ENCODE measurements around the gene LAPTM5.

LAPTM5 gene

DNA sequence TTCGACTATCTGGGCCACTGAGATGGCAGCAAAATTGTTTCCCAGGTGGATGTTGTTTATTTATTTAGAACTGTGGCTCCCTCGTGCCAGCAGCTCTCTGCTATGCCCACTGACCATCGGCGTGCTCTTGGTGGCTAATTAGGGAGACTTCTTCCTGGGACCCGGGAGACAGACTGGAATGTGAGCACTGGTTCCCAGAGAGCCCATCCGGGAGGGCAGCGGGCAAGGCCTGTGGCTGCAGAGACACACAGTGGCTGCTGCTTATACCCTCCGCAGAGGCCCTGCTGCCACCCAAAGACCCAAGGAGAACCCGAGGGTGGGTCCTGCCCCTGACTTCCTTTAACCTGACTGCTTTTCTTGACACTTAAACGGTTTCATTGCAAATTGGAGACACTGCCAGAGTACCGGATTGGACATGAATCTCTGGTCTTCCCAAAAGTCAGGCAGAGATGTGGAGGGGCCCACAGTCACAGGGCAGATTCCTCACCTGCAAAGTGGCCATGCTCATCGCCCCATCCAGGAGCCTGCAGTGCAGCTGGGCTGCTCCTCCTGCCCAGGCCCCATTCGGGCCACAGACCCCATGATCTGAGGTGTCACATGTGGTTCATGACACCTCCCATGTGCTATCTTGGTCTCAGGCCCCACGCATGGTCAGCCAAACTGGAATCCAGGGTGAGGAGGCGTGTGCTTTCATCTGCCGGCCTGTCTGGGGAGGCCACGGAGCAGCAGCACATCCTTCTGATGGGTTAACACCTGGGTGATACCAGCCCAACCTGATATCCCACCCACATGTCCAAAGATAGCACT is 28.5 kb downstream of the LAPTM5 start:
- no peak for DNase-seq (ENCODE audit: low spot score)

DNA sequence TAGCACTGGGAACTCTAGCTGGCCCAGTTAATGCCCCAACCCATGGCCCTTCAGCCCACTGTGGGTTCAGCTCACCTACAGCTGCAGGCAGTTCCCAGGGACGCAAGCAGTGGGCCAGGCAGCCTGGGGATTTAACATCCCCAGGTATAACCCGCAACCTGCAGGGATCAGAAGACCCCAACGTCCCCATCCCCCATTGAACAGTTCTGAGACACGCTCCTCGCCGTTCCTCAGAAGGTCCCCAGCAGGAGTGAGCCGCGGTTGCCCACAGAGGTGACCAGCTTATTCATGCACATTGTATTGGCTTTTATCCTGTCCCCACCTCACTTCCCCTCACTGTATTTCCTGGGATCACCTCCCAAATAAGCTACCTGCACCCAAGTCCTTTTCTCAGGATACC is 29.2 kb downstream of the LAPTM5 start:
- no peak for DNase-seq (ENCODE audit: low spot score)

DNA sequence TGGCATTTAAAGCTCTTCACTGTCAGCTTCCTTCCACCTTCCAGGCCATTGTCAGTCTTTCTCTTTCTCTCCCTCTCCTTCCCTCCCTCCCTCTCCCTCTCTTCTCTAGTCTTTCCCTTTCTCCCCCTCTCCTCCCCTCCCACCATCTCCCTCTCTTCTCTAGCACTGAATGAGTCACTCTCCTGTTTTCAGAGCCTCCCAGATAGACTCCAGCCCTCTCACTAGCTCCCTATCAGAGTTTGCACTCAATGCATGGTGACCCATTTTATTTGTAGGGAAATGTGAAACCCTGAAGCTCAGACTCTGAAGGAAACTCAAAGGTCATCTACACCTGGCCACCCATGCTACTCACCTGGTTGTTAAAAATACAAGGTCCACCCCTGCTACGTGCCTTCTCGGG is 29.8 kb downstream of the LAPTM5 start:
- DNase-seq (ENCODE audit: low spot score): peak; percentile 41

DNA sequence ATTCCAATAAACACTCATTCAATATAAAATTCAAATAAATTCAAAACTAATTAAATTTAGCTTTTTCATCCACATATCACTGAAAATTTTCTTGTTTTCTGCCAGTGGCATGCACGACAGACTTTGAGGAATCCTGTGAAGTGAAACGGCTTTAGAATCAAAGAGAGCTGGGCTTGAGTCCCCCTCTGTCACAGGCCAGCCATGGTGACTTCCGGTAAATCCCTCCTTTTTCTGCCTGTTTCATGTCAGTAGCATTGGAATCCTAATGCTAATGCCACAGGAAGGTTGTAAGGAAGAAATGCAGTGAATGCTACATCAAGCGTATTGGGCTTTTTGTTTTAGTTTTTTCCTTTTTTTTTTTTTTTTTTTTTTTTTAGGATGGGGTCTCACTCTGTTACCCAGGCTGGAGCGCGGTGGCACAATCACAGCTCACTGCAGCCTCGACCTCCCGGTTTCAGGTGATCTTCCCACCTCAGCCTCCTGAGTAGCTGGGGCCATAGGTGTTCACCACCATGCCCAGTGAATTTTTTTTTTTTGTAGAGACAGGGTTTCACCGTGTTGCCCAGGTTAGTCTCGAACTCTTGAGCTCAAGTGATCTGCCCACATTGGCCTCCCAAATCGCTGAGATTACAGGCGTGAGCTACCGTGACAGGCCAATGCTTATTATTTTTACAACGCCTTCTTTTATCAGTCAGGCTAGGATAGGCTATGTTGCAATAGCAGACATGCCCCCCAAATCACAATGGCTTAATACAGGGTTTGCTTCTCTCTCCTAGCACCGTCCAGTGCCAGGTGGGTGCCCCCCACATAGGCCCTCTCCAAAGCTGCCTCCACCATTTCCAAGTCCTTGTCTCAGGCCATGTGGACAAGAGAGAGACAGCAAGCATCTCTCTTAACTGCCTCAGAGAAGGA is 30.5 kb downstream of the LAPTM5 start:
- no peak for DNase-seq (ENCODE audit: low spot score)

DNA sequence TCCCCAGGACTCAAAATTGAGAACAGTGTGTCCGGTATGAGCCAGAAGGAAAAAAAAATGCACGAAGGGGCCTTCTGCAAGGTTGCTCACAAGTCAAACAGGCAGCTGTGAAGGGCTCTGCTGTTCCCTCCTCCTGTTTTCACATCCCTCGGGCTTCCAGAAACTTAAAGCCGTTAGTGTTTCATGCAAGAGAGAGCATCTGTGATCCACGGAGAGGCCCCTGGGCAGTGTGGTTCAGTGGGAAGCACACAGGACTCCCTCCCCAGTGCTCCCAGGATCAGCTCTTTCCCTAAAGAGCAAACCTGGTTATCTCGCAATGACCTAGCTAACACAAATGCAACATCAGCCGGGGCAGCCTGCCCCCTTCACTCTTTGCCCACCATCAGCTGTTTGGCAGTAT is 31.3 kb downstream of the LAPTM5 start:
- no peak for DNase-seq (ENCODE audit: low spot score)

DNA sequence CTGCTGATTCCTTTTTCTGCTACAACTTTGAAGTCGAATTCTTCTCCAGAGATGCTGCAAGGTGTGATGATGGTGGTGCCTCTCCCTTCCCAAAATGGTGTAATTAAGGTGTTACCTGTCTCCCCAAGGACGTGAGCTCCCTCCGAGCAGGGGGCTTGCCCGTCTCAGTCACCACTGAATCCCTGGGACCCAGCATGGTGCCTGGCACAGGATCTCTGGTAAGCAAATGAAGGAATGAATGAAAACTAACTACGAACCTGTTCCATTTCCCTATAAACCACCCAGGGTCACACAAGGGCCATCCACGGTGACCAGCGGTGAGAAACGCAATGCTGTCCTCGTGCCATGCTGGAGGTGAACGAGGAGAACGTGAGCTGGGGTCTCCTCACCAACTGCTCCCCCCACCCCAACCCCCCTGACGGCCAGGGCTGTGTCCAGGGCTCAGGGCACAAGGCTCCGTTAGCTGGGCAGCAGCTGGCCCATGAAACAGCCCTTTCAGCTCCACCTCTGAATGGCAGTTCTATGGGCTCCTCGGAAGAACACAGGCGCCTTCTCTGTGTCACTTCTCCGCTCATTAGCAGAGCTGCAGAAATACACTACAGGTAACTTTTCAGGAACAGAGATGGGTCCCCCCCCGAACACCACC is 32.0 kb downstream of the LAPTM5 start:
- DNase-seq (ENCODE audit: low spot score): no peak

DNA sequence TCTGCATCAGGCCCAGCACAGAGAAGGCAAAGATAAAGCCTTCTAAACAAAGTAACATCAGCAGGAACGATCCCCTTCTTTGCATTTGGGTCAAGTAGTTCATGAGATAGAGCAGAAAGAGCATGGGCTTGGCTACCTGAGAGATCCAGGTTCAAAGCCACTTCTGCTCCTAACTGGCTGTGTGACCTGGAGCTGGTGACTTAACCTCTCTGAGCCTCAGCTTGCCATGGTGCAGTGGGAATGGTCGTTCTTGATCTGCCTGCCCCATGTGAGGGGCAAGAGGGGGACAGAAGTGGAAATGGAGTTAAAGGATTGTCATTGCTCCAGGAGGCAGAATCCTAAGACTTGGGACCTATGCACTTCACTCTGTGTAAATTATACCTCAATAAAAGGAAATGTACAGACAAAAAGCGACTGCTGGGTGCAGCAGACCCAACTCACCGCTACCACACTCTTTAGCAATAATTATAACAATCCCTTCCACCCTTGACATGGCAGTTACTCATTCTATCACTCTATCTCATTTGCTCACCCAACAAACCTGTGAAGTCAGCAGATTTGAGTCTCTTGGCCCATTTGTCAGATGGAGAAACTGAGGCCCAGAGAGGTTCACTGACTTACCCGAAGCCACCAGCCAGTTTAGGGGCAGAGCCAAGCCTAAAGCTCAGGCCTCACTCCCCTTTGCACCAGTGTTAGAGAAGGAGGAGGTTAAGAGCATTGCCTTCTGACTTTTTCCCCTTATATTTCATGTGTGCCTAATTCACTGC is 32.7 kb downstream of the LAPTM5 start:
- no peak for DNase-seq (ENCODE audit: low spot score)

DNA sequence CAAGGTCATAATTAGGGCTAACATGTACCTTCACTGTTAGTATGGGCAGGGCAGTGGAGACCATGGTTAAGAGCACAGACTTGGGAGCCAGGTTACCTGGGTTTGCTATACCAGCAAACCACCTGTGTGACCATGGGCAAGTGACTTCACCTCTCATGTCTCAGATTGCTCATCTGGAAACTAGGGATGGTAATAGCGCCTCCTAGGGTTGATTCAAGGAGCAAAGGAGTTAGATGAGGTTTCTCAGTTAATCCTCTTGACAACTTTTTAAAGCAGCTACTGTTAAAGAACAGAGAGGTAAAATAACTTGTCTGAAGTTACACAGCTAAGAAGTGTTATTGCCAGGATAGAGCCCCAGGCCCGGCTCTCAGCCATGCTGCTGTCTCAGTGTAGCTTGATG is 33.4 kb downstream of the LAPTM5 start:
- DNase-seq (ENCODE audit: low spot score): peak; percentile 67

DNA sequence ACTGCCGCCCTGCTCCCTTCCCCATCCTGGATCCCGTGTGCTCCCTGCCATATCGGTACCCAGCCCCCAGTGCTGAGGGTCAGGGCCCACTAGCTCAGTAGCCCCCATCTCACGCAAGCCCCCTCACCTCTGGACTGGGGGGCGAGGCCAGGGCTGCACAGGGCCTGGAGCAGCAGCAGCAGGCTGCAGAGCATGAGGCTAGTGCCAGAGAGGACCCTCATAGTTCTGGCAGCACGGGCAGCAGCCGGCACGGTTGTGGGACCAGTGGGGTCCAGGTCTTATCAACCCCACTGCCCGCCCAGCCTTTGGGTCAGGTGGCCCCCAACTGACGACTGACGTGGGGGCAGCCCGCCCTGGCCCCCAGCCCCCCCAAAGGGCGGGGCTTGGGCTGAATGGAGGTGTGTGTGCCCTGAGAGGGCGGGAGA is 34.2 kb downstream of the LAPTM5 start, which contains the start of gene MATN1:
TSS of gene MATN1 (minus strand) at position 255 of the 425 bp plus-strand sequence. CDS start at position 221, 34 bp downstream.
- no peak for DNase-seq (ENCODE audit: low spot score)

DNA sequence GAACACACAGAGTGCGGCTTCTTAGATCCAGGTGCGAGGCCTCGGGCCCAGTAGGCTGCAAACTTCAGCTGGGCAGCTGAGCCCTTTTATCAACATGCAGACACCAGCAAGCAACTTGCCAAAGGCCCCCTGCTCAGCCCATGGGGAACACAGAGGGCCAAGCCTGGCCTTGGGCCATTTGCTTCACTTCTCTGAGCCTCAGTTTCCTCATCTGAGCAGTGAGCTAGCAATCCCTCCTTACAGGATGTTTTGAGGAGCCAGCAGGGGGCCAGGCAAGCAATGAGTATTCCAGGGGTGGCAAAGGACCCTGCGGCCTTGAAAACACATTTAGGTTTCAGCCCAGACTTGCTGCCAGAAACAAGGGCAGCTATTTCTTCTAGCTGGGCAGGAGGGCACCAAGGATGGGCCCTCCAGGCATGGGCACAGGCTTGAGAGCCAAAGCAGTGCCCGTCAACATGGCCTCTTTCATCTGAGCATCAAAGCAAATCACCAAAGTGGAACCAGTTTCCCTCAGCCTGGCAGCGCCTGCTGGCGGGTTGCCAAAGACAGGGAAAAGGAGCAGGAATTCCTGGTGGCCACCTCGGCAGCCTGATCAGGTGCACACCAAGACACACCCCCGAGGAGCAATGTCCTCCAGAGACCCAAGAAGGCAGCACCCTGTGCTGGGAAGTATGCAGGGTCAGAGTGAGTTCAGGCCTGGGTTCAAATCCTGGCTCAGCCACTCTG is 35.6 kb downstream of the LAPTM5 start:
- no peak for DNase-seq (ENCODE audit: low spot score)

DNA sequence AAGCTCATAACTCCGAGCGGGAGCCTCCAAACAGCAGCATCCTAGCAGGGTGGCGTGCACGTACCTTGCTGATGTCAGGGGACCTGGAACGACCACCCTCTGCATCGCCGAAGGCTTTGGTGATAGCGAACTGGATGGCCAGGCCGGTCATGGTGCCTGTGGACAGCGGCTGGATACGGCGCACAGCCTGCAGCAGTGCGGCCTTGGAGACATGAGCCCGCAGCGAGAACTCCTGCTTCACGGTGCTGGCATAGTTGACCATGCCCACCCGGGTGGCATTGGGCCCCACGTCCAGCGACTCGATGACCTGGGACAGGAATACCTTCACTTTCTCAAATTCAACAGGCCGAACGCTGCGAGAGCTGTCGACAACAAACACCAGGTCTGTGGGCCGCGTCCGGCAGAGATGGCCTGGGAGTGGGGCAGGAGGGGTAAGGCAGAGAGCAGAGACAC is 36.2 kb downstream of the LAPTM5 start:
- no peak for DNase-seq (ENCODE audit: low spot score)

DNA sequence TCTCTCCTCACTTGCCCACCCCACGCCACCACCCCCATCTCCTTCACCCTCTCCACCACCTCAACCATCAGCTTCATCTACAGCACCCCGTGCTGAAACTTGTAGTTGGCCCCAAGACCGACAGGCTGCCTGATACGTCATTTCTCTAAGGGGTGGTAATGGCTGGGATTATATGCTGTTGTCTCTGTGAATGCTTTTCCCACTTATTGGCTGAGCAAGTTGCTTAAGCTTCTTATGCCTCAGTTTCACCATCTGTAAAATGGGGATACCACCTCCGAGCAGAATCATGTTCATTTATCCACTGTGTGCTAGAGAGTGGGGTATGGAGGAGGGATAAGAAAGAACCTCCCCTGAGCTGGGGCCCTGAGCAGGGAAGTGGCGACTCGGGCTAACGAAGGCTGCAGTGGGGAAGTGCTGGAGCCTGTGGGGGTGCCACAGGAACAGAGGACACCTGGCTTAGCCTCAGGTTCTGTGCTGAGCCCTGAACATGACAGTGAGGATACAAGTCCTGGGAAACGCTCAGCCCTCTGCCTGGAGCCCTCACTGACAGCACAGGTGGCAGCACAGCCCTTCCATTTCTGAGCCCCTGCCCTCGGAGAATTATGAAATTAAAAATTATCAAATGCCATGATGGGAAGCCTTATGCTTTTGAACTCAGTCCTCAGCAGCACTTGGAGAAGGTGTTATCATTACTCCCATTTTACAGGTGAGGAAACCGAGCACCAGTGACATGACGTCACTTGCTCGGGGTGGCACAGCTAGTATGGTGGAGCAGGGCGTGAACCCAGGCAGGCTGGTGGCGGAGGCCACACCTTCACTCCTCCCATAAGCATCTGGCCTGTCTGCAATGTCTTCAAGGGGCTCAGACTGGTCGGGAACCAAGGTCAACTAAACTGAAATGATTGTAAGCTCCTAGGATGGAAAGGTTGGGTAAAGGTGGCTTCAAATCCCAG is 37.0 kb downstream of the LAPTM5 start:
- DNase-seq (ENCODE audit: low spot score): peak; percentile 59

DNA sequence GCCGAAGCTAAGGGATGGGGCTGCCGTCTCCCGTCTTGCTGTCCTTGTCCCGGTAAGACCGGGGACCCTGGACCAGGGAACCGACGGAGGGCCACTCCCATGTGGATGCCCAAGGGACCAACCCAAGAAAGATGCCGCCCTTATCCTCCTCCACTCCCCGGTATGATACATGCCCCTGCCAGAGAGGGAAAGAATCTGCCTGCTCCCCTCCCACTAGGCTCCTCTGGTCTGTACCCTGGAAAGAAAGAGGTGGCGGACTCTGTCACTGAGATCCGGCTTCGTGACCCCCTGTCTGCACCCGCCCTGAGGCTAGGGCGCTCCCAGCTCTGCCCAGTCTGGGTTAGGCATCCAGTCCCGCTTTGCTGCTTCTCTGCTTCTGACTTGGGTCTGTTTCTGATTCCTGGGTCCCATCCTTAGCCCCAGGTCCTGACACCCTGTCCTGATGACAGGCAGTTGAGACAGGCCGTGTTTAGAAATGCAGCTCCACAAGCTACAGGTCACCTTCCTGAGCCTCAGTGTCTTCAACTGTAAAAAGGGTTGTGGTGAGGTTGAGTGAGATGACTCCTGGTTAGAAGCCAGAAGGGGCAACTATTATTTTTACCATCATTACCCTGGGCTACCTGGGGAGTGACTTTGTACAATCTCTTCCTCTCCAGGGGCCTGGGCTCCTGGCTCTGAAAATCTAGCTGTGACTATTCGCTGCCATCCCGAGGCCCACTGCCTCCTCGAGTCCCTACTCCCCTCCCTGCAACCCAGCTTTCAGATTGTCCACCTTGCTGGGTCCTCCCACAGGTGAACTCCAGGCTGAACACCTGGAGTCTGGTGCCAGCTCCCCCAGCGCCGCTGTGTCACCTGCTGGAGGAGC is 37.9 kb downstream of the LAPTM5 start:
- DNase-seq (ENCODE audit: low spot score): peak; percentile 94

DNA sequence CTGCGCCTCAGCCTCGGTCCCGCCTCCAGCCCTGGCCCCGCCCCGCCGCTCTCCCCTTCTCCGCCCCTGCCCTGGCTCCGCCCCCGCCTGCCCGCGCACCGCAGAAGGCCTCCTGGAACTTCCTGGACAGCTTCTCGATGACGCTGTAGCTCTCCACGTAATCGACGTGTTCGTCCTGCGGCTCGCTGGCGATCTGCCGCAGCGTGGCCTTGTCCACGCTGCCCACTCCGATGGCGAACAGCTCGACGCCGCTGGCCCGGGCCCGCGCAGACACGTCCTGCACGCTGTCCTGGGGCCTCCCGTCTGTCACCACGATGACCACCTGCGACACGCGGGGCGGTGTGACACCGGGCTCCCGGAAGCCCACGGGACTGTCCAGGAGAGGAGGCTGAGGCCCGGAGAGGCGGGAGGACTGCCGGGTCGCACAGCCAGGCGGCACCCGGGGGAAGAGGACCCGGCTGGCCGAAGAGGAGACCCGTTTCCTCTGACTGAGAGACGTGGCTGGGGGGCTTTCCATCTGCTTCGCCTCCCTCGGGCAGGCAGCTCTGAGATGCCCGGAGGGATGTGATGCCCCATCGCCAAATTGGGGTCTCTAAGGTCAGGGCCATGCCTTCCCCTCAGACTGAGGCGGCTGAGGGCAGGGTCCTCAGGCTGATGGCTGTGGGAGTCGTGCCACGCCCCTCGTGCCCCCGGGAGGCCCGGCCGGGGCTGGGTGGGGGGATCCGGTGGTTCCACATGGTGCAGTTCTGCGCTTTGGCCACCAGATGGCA is 38.8 kb downstream of the LAPTM5 start:
- peak; percentile 97 for DNase-seq (ENCODE audit: low spot score)

DNA sequence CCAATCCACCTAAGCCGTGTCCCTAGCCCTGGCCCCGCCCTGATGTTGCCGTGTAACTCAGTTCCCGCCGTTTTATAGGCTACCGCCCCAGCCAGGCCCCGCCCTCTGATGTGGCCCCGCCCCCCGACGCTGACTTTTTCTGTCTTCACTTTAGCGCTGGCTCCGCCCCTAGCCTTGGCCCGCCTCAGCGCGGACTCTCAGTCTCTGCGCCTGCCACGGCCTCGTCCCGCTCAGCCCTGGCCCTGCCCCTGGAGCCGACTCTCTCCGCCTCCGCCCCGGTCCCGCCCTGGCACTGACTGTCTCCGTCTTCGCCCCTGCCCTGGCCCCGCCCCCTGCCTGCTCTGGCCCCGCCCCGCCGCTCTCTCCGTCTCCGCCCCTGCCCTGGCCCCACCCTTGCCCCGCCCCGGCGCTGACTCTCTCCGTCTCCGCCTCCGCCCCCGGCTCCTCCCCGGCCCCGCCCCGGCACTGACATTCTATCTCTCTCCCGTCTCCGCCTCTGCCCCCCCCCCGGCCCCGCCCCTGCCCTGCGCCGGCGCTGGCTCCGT is 39.4 kb downstream of the LAPTM5 start:
- peak; percentile 99 for DNase-seq (ENCODE audit: low spot score)

DNA sequence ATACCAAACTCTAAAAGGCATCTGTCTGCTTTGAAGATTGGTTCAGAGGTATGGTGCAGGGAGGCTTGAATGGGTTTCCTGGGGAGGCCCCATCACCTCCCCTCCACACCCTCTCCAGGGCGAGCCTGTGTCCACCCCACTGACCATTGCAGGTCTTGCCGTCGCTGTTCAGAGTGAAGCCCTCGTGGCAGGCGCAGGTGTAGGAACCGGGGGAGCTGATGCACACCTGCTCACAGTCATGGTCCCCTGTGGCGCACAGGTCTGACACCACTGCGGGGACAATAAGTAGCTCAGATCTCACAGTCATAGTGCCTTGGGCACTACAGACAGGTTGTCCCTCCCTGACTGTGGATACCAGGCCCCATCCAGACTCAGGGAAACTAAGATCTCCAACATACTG is 40.9 kb downstream of the LAPTM5 start:
- no peak for DNase-seq (ENCODE audit: low spot score)

DNA sequence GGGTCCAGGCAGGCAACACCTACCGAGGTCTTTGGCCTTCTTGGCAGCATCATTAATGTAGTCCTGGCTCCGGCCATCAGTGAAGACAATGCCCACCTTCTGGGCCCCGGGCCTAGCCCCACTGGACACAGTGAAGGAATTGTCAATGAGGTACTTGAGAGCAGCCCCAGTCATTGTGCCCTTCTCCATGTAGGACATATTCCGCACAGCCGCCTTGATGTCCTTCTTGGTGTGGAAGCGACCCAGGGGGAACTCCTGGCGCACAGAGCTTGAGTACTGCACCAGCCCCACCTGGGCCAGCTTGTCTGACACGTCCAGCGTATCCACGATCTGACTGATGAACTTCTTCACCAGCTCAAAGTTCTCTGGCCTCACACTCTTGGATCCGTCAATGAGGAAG is 41.7 kb downstream of the LAPTM5 start:
- no peak for DNase-seq (ENCODE audit: low spot score)

DNA sequence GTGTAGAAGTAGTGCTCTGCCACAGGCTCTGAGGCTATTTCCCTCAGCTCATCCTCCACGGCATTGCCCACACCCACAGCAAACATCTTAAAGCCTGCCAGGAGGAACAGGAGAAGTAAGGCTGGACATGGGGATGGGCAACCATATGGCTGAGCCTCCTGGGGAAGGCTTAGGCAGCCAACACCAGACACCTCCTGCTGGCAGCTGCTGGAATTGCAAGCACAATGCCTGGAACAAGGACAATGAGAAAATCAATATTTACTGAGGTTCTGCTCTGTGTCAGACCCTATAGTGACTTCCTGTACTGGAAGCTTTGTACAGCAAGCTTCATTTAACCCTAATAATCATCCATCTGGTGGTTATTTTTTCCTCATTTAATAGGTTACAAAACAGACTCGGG is 42.4 kb downstream of the LAPTM5 start:
- no peak for DNase-seq (ENCODE audit: low spot score)
